HG03196 (cell line): Measurements from ENCODE around the gene RUNDC1.

Source experiments
- ATAC-seq: cut with Tn5 transposase; IDR thresholded peaks from one replicate; pipeline ENCODE4 v1.9.1; 2021; ENCODE audit not compliant: unreplicated experiment

RUNDC1 gene

DNA sequence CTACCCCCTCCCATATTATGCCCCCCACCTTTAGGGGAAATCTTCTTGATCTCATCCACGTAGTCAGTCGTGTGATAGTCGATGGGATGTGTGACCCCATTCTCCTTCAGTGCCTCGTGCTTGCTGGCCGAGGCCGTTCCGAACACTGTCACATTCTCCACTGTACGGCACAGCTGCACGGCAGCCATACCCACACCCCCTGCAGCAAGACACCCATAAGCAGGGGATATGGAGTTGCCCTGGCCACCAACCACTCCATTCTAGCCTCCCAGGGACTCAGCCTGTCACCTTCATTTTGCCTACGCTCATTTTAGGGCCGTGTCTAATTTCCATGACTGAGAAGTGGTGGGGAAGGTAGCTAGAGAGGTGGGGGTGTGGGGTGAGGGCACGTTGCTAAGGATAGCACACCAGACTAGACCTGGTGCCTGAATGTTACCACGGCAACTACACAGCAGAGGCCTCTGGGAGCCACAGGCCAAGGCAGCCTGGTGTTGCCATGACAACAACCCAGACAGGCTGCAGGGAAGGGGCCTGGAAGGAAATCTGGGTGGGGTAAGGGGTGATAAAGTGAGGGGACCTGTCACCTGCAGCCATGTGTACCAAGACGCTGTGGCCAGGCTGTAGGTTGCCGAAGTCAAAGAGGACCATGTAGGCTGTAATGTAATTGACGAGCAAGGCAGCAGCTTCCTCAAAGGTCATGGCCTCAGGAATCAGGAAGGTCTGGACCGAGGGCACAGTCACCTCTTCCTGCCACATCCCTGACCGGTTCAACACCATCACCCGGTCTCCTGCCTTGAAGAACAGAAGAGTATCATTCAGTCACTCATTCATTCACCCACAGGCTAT is 37.9 kb downstream of the RUNDC1 start:
- no peak for ATAC-seq

DNA sequence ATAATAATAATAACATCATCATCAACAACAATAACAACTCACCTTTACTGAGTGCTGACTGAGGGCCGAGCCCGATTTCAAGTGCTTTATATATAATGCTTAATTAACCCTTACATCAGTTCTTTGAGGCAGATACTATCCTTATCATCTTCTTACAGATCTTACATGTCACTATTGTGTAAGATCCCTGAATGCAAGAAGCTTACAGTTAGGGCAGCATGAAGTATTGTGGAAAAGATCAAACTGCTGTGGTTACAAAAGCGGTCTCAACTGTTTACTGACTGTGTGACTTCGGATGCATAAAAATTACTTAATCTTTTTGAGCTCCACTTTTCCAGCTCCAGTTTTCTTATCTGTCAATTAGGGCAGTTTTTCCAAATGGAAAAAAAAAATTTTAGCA is 38.6 kb downstream of the RUNDC1 start:
- no peak for ATAC-seq

DNA sequence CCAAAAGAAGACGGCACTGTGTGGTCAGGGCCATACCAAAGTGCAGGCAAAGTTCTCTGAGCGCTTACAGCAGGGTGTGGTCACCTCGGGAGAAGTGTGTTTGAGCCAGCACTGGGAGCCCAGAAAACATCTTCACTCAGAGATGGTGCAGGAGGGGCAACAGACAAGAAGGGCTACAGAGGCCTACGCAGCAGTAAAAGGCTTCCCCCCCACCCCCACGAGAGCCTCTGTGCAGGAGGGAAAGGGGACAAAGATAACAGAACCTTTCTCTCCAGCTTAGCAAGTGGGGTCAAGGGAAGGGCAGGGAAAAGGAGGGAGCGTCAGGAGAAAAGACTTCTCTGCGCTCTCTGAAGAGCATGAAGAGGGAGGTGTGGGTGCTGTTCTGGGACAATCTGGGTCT is 39.1 kb downstream of the RUNDC1 start:
- ATAC-seq = no peak

DNA sequence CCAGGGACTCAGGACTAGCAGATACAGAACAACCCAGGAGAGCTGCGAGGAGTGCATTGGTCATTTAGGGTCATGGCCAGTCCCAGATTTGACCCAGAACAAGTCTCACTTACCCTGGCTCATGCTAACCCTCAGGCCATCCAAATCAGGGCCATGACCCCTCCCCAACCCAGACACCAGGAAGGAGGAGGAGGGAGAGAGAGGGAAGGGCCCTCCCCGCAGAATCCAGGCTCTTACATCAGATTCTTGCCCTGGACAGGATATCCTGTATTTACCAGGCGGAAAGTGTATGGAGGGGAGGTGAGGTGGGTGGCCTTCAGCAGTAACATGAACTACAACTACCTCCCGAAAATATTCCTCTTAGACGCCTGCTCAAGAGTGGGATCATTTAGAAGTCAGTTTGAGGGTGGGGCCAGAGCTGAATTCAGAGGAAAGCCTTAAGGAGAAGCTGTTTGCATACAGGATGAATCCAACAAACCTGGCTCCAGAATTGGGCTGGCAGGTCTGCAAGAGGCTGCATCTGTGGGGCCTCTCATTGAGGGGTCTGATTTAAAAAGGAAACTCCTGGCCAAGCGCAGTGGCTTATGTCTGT is 39.8 kb downstream of the RUNDC1 start:
- ATAC-seq = no peak

DNA sequence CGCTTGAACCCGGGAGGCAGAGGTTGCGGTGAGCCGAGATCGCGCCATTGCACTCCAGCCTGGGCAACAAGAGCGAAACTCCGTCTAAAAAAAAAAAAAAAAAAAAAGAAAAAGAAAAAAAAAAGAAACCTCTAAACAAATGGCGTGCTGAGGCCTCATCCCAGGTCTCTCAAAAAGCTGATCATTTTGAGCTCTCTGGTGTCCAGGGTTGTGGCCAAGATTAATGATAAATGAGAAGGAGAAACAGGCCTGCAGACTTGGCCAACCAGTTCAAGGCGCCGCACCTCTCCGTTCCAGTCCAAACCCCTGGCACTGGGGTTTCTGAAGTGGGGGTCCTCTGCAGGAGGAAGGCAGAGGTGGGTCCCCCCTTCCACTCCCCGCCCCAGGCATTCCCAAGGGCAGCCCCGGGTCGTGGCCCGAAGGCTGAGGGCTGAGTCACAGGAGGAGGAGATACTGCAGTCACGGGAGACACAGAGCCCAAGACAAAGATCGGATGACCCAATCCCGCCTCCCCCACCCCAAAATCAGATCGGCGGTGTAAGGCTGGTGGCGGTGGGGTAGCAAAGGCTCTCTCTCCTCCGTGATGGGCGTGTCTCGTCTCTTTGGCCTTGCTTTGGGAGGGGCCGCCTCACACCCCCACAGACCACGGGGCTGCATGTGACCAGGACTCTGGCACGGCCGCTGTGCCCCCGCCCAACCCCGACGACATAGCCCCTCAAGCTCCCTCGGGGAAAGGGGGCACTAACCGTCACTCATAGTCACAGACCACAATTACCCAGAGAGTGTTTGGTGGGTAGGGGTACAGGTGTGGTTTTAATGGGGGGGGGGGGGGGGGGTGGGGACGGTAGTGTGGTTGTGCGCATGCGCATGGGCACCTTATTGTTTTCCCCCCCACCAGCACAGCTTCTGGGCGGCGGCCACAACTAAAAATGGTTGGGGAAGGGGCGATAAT is 40.7 kb downstream of the RUNDC1 start:
- ATAC-seq = no peak

DNA sequence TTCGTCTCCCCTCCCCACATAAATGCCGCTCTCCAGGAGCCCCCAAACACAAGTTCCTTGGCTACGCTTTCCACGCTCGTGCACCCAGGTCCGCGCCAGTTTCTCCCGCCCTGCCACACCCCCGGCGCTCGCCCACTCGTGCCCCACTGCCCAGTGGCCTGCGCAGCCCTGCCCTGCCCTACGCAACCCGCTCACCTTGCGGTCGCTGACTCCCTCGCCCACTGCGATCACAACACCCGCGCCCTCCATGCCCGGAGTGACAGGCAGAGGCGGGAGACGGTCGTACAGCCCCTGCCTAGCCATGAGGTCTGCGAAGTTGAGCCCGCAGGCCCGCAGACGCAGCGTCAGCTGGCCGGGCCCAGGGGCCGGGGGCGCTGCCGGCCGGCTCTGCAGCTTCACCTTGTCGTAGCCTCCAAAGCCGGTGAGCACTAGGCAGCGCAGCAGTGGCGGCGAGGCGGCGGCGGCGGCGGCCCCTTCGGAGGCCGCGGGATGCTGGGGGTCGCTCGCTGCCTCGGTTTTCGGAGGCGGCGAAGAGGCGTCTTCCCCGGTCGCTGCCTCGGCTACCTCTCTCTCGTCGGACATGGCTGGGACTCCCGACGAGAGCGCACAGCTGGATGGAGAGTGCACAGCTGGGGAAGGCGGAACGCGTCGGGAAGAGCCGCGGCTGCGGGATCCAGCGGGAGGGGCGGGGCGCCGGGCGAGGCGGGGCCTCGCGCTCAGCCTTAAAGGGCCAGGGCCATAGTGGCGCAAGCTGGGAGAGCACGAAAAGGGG is 41.6 kb downstream of the RUNDC1 start, which contains the start of gene VAT1:
VAT1 (minus strand) TSS at position 645 of the 772 bp plus-strand sequence; CDS start at position 582, 63 bp downstream.
- ATAC-seq = no peak

DNA sequence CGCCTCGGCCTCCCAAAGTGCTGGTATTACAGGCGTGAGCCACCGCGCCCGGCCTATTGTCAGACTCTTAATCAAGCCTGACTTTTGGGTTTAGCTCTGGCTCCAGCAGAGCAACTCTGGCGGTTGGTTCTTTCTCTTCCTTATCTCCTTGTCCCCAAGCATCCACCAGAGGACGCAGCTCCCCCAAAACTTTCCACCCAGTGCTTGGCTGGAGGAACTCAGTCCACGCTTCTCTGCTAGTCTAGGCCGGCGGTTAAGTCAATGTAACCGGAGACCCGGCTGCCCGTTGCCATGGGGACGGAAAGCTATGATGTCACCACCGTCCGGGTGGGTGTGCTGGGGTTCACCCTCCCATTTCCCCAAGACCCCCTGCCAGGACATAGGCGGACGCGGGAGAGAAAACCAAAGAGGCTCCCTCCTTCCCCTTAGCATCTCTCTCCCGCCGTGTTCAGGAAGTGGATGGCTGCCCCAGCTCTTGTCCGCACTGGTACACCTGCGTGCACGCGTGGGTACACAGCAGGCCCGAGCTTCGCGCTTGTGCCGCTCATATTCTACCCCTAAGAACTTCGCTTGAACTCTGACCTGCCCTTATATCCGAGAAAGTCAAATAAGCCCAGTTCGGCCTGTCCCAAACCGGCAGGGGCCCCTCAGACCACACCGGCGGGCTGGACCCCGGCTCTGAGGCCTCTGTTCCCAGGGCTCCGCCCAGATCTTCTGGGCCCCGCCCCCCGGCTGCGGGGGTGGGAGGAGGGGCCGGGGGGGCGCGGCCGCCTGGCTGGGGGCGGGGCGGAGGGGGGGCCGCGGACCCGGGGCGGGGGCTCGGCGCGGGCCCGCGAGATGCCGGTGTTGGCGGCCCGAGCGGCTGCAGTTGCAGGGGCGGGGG is 44.3 kb downstream of the RUNDC1 start, which contains the start of gene RND2:
RND2 (plus strand) TSS at position 825 of the 883 bp plus-strand sequence. CDS start 117 bp downstream, outside the sequence.
- no peak for ATAC-seq

DNA sequence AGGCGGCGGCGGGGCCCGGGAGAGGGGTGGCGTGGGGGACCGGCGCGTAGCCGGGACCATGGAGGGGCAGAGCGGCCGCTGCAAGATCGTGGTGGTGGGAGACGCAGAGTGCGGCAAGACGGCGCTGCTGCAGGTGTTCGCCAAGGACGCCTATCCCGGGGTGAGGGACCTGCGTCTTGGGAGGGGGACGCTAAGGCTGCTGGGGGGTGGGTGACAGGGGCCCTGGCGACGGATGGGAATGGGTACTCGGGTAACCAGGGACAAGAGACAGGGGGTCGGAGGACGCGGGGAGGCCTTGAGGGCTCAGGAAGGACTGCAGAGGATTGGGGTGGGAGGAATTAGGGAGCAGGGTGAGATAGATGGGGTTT is 44.9 kb downstream of the RUNDC1 start:
- no peak for ATAC-seq

DNA sequence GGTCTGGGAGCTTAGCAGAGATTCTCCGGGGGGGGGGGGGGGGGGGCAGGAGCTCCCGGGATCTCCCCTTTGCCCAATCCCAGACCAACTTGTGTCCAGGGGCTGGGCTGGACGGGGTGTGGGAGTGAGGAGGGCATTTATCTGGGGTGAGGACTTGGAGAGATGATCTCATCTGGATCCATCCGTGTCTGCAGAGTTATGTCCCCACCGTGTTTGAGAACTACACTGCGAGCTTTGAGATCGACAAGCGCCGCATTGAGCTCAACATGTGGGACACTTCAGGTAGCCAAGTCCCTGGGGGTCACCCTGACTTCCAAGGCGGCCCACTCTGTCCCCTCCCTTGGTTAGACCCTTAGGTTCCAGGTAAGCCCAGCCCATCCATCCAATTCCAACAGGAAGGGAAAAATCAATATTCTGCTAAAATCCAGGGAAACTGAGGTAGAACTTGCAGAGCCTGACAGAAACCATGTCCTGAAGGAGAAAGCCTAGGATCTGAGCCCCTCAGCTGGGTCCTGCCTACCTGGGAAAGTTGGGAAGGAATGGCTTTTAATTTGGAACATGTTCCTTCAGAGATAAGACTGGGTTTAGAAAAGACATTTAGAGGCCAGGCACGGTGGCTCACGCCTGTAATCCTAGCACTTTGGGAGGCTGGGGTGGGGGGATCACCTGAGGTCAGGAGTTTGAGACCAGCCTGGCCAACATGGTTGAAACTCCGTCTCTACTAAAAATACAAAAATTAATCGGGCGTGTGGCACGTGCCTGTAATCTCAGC is 45.6 kb downstream of the RUNDC1 start:
- no peak for ATAC-seq

DNA sequence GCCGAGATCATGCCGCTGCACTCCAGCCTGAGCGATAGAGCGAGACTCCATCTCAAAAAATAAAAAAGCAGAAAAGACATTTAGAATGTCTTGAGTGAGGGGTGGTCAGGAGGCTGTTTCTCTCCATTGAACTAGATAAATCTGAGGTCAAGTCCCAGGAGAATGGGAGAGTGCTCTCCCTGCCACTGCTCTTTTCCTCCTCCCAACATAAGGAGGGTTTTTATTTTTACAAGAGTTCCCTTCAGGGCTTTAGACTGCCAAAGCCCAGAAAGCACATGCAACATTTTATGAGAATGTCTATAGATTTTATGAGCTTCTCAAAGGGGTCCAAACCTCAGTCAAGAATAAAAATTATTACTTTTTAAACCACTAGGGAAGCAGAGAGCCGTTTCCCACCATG is 46.2 kb downstream of the RUNDC1 start:
- ATAC-seq = no peak

DNA sequence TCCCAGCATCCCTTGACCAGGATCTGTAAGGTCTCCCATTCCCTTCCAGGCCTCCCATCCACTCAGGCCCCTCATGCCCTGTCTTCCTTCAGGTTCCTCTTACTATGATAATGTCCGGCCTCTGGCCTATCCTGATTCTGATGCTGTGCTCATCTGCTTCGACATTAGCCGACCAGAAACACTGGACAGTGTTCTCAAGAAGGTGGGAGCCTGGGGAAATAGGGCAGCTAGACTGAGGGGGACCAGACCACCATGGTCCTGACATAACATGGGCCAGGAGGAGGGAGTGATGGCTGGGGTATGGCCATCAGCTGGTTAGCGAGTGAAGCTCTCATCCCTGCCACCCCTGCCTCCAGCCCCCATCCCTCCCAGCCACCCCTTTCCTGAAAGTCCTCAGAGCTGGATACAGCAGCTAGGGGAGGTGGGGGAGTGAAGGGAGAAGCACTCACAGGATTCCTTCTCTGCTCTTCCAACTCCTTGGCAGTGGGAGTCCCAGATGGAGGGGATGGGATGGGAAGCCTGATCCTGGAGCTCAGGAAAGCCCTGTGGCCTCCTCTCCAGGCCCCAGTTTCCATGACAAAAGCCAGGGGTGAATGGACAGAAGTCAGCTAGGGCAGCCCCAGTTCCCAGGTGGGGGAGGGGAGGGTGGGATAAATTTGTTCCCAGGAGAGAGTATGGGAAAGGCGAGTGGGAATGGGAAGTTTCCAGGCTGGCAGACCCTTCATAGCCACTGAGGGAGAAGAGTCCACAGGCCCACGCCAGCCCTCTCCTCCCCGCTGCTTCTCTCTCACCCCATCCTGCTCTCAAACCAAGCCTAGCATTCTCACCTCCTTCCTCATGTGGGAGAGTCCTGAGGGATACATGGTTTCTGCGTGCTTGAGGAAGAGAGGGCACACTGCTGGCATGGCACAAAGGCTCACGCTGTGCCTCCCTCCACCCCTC is 47.0 kb downstream of the RUNDC1 start:
- no peak for ATAC-seq

DNA sequence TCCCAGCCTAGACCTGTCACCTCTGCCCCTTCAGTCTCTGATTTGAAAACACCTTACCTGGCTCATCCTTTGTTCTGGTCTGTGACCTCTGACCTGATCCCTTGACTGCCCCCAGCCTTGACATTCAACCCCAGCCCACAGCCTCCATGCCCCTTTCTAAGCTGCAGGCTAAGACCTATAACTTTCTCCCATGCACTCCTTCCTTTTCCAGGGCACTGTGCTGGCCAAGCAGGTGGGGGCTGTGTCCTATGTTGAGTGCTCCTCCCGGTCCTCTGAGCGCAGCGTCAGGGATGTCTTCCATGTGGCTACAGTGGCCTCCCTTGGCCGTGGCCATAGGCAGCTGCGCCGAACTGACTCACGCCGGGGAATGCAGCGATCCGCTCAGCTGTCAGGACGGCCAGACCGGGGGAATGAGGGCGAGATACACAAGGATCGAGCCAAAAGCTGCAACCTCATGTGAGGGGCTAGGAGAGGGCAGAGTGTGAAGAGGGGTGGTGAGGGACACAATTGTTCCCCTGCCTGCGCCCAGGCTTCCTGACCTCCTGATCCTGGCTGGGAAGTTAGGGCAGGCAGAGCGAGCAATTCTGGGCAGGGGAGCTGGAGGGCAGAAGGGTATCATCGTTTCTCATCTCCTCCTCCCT is 48.0 kb downstream of the RUNDC1 start:
- no peak for ATAC-seq

DNA sequence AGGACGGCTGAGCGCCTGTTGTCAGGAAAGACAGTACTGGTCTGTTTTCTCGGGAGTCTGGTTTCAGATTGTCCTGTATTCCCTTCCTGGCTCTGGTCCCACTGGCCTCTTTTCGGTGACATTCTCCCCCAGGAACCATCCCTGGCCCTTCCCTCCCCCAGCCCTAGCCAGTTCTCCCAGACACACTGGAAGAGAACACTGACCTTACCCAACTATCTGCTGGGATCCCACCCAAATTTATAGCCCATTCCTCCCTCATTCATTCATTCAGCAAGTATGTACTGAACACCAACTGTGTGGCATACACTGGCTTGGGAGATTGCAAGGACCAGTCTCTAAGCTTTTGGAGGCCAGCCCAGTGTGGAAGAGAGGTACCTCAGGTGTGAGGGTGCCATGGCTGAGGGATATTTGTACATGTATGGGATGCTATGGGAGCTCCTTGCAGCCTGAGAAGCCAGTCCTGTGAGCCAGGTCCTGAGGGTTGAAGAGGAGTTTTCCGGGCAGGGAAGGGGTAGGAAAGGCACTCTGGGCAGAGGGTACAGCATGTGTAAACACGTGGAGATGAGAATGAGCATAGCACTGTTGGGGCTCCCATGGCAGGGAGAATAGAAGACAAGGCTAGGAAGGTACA is 49.9 kb downstream of the RUNDC1 start:
- ATAC-seq = no peak

DNA sequence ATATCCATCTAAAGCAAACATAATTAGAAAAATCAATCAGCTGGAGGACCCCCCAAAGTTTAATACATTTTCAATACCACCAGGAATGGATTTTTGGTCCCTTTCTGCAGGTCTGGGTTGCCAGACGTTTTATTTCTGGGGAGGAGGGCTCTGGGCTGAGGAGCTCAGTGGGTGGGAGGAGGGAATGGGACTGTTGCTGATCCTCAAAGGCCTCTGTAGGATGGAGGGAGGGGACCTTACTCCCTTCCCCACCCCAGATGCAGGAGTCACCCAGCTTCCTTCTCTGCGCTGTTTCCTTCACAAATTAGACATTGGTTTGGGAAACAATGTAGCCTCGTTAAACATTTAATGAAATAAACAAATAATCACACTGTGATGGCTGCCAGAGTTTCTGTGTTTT is 51.3 kb downstream of the RUNDC1 start:
- ATAC-seq = no peak

DNA sequence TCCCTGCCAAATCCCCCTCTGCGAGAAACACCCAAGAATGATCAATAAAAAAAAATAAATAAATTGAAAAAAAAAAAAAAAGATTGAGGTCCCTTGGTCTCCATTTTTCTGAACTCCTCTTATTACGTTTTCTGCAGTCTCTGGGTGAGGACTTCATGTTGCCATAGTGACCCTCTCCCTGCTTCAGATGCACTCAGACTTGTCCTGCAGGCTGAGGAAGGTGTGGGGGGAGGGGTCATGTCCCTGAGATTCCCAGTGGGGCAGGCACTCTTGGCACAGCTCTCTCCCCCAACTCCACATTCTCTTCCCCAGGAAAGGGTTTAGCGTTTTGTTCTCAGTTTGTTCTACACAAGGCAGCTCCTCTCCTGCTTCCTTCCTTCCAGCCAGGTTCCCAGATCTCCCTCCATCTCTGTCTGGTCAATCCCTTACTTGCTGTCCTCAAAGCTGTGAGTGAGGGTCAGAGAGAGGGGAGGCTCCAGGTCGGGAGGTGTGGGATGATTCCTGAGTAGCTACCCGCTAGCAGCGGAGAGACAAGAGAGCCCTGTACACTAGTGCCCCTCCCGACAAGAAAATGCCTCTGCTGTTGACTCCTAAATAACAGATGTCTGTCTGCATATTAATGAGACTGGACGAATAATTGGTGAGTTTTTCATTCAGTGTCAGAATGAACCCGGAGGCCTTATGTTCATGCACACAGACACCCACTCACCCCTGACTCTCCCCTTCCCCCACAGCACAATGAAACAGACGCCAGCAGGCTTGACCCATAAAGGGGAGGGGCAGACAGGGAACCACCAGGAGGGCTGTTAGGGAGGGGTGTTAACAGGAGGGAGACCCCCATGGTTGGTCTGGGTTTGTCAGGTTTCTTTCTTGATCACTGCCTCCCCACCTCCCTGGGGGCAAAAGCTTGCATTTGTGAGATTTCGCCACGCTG is 53.9 kb downstream of the RUNDC1 start:
- ATAC-seq = no peak

DNA sequence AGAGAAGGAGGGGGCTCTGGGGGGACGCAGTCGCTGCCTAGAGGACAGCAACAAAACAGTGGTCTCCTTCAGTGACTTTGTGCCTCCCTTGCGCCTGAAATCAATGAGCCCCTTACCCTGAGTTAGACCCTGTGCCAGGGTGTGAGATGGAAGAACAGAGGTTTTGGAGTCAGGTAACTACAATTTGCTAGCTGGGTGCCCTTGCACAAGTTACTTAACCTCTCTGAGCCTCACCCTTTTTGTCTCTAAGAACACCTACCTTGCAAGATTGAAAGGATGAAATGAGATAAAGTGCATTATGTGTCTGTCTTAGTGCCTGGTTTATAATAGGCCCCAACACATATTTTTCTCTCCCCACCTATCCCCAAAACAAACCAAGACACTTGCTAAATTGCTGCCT is 54.5 kb downstream of the RUNDC1 start:
- no peak for ATAC-seq
